ENCODE data around the gene MMP1.

MMP1 gene

GRCh38 chr11:102806296-102806695 is 8.3 kb upstream of the MMP1 start:
- DNase-seq, result peak; percentile 61

DNA sequence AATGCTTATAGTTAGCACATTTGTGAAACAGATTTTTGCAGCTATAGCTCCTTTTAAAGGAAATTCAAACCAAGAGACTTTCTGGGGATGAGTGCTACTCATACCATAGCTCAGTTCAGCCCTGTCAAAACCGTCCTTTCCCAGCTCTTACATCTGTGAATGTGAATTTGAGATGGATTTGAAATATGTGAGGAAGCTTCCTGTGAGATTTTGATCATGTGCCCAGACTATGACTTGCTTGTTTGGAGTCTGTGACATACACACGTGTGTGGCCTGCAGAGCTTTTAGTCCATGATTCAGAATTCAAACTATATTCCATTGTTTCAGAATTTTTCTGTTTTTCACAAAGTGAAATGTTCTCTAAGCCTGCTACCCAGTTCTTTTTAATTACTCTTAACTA is 4.4 kb upstream of the MMP1 start:
- DNase-seq, result peak; percentile 93

GRCh38 chr11:102800767-102801166 is 2.8 kb upstream of the MMP1 start:
- DNase-seq, result no peak

GRCh38 chr11:102799681-102800340 is 1.9 kb upstream of the MMP1 start:
- DNase-seq, result peak; percentile 37

DNA sequence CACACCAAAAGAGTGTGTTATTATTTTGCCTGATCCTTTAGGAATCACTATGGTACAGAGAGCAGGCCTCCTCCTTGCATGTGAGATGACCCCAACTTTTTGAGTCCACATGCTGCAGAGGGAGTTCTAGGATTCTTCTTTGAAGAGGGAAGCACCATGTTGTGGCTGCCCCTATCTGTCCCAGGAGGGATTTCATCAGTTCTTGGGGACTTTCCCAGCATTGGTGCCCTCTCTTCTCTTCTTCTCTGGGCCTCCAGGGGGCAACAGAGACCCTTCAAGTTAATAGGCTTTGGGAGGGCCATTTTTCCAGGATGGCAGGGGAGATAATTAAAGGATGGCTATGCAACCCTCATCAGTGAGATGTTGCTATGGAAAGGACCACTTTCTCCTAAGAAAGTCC is 3.6 kb downstream of the MMP1 start:
- peak; percentile 54 for DNase-seq

GRCh38 chr11:102793677-102794290 is 4.2 kb downstream of the MMP1 start:
- DNase-seq, result no peak

DNA sequence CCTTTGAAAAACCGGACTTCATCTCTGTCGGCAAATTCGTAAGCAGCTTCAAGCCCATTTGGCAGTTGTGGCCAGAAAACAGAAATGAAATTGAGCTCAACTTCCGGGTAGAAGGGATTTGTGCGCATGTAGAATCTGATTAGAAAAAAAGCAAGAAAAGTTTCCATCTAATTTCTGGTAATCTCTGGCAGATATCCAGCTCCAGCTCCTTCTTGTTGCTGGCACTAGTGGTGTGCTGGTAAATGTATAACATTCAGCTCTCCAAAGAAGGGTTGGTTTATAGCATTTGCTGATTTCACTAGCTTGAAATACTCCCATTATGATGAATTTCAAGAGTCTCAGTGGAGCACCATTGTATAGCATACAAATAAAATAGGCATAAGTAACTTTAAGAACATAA is 5.4 kb downstream of the MMP1 start:
- DNase-seq, result no peak

- no peak for DNase-seq
These were observed 6.5 kb downstream of the MMP1 start for GRCh38 chr11:102791271-102792036.

- no peak for DNase-seq
These were observed 9.5 kb downstream of the MMP1 start for GRCh38 chr11:102788334-102788995.

DNA sequence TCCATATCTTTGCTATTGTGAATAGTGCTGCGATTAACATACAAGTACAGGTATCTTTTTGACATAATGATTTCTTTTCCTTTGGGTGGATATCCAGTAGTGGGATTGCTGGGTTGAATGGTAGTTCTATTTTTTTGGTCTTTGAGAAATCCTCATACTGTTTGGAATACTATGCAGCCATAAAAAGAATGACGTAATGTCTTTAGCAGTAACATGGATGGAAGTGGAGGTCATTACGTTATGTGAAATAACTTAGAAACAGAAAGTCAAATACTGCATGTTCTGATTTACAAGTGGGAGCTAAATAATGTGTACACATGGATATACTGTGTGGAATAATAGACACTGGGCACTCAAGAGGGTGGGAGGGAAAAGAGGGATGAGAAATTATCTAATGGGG is 13.6 kb downstream of the MMP1 start:
- DNase-seq, result no peak

DNA sequence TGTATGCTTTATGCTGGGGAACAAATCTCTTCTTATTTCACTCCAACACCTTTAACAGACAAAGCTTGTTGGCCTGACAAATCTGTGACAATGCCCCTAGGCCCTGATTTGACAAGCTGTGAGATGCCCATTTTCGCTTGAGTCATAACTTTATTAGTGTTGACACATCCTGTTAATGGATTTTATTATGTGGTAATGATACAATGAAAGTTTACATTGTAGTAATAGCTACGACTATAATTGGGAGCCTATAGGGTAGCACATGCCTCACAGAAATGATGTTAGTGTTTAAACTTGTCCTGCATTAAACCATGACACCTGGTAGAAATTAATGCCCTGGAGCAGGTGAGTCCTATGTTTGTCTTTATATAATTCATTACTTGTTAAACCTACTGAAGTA is 14.2 kb downstream of the MMP1 start:
- no peak for DNase-seq

- no peak for DNase-seq
These were observed 14.9 kb downstream of the MMP1 start for GRCh38 chr11:102783016-102783415.

- no peak for DNase-seq
These were observed 16.3 kb downstream of the MMP1 start for GRCh38 chr11:102781676-102782075.

DNA sequence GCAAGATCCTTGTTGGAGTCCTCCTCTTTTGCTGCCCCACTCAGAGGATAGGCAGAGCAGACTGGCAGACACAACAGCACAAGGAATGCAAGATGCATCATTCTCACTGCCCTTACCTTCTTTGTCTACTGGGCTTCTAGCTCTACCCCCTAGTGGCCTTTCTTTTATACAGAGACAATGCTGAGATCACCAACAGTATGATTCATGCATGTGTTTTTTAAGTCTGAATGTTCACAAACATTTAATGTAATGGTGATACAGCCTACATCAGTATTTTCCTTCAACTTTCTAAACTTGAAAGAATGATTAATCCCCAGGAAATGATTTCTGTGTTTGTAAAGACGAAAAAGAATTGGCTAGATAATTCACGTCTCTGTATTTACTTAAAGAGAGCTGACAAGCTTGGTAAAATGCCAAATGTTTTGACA is 17.5 kb downstream of the MMP1 start, which contains the start of gene MMP10:
MMP10 (minus strand) TSS at position 138 of the 428 bp plus-strand sequence; CDS start at position 101, 37 bp downstream.
- DNase-seq, result peak; percentile 78

DNA sequence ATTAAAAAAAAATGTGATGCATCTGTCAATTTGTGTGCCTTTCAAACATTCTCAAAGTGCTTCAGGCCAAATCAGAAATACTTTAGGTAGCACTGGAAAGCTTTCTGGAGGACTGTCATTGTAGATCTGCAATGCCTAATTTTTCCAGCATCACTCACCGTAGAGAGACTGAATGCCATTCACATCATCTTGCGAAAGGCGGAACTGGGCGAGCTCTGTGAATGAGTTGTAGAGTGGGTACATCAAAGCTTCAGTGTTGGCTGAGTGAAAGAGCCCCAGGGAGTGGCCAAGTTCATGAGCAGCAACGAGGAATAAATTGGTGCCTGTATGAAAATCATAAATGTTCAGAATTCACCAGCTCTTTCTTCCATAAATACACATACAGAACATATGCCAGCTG is 21.5 kb downstream of the MMP1 start:
- DNase-seq, result no peak

- DNase-seq, result no peak
These were observed 24.6 kb downstream of the MMP1 start for GRCh38 chr11:102773386-102773785.

DNA sequence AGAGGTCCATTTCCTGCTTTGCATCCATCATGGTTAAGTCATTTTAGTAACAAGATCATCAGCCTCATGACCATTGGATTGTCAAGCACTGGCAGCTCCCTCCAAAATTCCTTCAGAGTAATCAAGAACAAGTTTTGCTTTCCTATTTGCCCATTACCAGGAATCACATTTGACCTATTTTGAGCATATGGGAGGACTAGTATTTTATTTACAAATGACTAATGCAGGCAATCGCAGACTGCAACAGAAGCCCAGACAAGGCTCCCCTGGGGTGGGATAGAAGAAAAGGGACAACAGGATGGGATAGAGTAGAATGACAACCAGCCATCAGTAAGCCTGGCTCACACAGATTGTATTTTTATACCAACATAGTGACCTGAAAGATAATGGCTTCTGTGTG is 26.6 kb downstream of the MMP1 start:
- no peak for DNase-seq

- no peak for DNase-seq
These were observed 27.8 kb downstream of the MMP1 start for GRCh38 chr11:102770191-102770590.

DNA sequence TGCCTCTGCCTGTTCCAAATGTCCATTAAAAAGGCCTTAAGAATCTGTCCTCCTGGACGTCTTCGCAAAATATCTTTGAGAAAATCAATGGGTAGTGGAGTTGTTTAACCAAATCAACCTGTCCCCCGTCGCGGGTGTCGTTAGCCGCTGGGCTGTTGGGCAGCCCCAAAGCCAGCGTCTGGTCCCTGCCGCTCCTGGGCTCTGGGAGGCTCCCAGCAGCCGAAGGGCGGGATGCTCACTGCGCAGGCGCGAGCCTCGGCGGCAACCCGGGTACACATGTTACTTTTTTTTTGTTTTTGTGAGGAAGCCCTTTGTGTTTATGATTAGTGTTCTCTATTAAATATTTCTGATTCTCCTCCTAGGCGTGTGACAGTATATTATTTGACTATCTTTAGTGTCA is 30.2 kb downstream of the MMP1 start:
- no peak for DNase-seq

DNA sequence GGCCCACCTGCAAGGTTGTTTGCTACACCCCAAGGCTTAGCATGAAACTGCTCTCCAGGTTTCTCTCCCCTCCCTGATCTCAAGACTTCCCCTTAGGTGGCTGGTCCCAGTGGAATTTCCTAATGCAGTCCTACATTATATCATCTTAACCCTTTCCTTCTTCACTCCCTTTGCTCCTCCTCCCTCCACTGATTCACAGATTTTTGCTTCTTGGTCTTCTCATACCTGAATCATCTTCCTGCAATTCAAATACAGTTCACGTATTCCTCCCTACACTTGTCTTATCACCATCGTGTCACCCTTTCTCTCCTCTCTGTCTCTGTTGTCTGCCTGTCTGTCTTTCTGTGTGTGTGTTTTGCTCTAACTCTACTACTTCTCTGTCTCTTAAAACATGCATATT is 34.5 kb downstream of the MMP1 start:
- DNase-seq, result peak; percentile 9

DNA sequence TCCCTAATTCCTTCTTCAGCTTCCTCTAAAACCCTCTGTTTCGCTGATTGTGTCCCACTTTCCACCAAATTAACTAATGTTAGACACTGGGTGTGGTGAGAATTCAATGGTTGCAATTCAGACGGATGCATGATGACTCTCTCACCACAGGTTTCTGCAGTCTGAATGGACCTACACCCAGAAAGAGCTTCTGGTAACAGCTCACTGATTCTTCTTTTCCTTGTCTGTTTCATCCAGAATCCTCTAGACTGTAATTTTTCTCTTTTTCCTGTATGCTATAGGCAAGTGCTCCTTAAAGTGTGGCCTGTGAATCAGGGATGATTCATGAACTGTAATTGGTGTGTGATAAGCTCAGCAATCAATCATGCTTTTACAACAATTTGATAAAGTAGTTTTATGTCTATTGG is 35.6 kb downstream of the MMP1 start:
- DNase-seq, result peak; percentile 59

DNA sequence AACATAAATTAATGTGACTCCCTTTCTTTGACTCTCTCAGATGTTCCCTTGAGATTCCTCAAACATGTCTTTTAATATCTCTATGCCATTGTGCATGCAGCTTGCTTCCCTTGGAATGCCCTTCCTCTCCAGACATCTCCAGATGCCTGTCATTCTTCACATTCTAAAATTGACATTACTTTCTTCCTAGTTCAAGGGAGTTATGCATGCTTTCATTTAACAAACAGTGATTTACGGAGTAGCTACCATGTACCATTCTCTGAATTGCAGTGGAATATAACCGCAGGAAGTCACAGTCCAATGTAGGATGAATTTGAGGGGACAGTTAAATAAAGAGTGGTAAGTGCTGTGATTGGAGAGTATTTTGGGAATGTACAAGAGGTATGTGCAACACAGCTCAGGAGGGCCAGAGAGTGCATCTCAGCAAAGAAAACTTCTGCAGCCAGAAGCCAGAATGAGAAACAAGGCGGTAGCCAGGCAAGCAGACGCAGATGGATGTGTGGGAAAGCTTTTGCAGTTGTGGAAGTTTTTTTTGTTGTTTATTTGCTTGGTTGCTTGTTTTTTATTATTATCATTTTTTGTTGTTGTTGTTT is 36.2 kb downstream of the MMP1 start:
- peak; percentile 91 for DNase-seq
